H9 (cell line): ENCODE measurements around the gene CDH8. TPM values are rescaled to one million over a fixed set of nuclear protein-coding genes. Genes with fewer than 3 reads are reported as not detected.

ENCODE experiments used
- DNase-seq: peaks from one replicate; pipeline ENCODE4 v3.0.0-alpha.2; 2017
- H2AFZ ChIP-seq: one replicate; pipeline ENCODE4 v1.6.1; 2013; ENCODE audit warnings: mild to moderate bottlenecking, low read length, control low read depth, moderate library complexity
- H2AK5ac ChIP-seq: 2 replicates; pipeline ENCODE4 v1.6.1; 2013; ENCODE audit warnings: low read length, control low read depth, mixed read lengths; ENCODE audit not compliant: insufficient read length
- H2BK120ac ChIP-seq: one replicate; pipeline ENCODE4 v1.6.1; 2013; ENCODE audit warnings: low read depth, mild to moderate bottlenecking, low read length, control low read depth, inconsistent platforms; ENCODE audit not compliant: poor library complexity, severe bottlenecking
- H2BK12ac ChIP-seq: 2 replicates; pipeline ENCODE4 v1.6.1; 2013; ENCODE audit warnings: low read length, control low read depth, mixed read lengths, low read depth; ENCODE audit not compliant: insufficient read length
- H2BK15ac ChIP-seq: 2 replicates; pipeline ENCODE4 v1.6.1; 2013; ENCODE audit warnings: low read depth, low read length, control low read depth
- H2BK20ac ChIP-seq: one replicate; pipeline ENCODE4 v1.6.1; 2013; ENCODE audit warnings: low read depth, mild to moderate bottlenecking, low read length, control low read depth, inconsistent platforms; ENCODE audit not compliant: poor library complexity, severe bottlenecking
- H2BK5ac ChIP-seq: 2 replicates; pipeline ENCODE4 v1.6.1; 2013; ENCODE audit warnings: low read length, control low read depth, mixed read lengths; ENCODE audit not compliant: insufficient read length
- H3K14ac ChIP-seq: 2 replicates; pipeline ENCODE4 v1.6.1; 2013; ENCODE audit warnings: low read length, control low read depth; ENCODE audit not compliant: insufficient read depth
- H3K18ac ChIP-seq: 2 replicates; pipeline ENCODE4 v1.6.1; 2013; ENCODE audit warnings: low read depth, mild to moderate bottlenecking, mixed read lengths, low read length, control low read depth; ENCODE audit not compliant: insufficient read length
- H3K23ac ChIP-seq: 2 replicates; pipeline ENCODE4 v1.6.1; 2013; ENCODE audit warnings: low read length, control low read depth, mixed read lengths, low read depth; ENCODE audit not compliant: insufficient read length
- H3K23me2 ChIP-seq: 2 replicates; pipeline ENCODE4 v1.6.1; 2013; ENCODE audit warnings: low read depth, mild to moderate bottlenecking, mixed read lengths, low read length, control low read depth; ENCODE audit not compliant: insufficient read length, poor library complexity, severe bottlenecking
- H3K27ac ChIP-seq: 2 replicates; pipeline ENCODE4 v1.5.1; 2013; ENCODE audit warnings: low read length, control low read depth, mixed read lengths, low read depth; ENCODE audit not compliant: insufficient read length
- H3K27me3 ChIP-seq: 2 replicates; pipeline ENCODE4 v1.6.1; 2013; ENCODE audit warnings: low read length, control low read depth, inconsistent platforms; ENCODE audit not compliant: insufficient read depth
- H3K4ac ChIP-seq: 2 replicates; pipeline ENCODE4 v1.6.1; 2013; ENCODE audit warnings: low read depth, mild to moderate bottlenecking, control low read depth, inconsistent platforms, low read length, moderate library complexity
- H3K4me1 ChIP-seq: 2 replicates; pipeline ENCODE4 v1.6.1; 2013; ENCODE audit warnings: low read length, control low read depth, inconsistent platforms; ENCODE audit not compliant: insufficient read depth
- H3K4me2 ChIP-seq: 2 replicates; pipeline ENCODE4 v1.6.1; 2013; ENCODE audit warnings: low read length, control low read depth, mixed read lengths; ENCODE audit not compliant: insufficient read length, insufficient read depth
- H3K56ac ChIP-seq: 2 replicates; pipeline ENCODE4 v1.6.1; 2013; ENCODE audit warnings: low read depth, mild to moderate bottlenecking, mixed read lengths, low read length, control low read depth; ENCODE audit not compliant: insufficient read length
- H3K79me1 ChIP-seq: 2 replicates; pipeline ENCODE4 v1.6.1; 2013; ENCODE audit warnings: low read depth, mild to moderate bottlenecking, moderate library complexity, low read length, control low read depth, inconsistent platforms; ENCODE audit not compliant: insufficient read depth, poor library complexity, severe bottlenecking
- H3K79me2 ChIP-seq: 2 replicates; pipeline ENCODE4 v1.6.1; 2013; ENCODE audit warnings: low read length, control low read depth, inconsistent platforms; ENCODE audit not compliant: insufficient read depth
- H3K9ac ChIP-seq: 2 replicates; pipeline ENCODE4 v1.6.1; 2013; ENCODE audit warnings: low read length, control low read depth, mixed read lengths; ENCODE audit not compliant: insufficient read length; ENCODE audit errors: extremely low read depth
- H3K9me3 ChIP-seq: one replicate; pipeline ENCODE4 v1.6.1; 2013; ENCODE audit warnings: low read depth, low read length, inconsistent platforms; ENCODE audit not compliant: control insufficient read depth
- H3T11ph ChIP-seq: one replicate; pipeline ENCODE4 v1.6.1; 2013; ENCODE audit warnings: mild to moderate bottlenecking, low read length, control low read depth, inconsistent platforms
- H4K20me1 ChIP-seq: one replicate; pipeline ENCODE4 v1.6.1; 2013; ENCODE audit not compliant: control insufficient read depth, insufficient read length, insufficient read depth
- H4K5ac ChIP-seq: 2 replicates; pipeline ENCODE4 v1.6.1; 2013; ENCODE audit warnings: low read depth, mild to moderate bottlenecking, mixed read lengths, low read length, control low read depth; ENCODE audit not compliant: insufficient read length
- H4K8ac ChIP-seq: replicated peaks from 2 replicates; pipeline ENCODE4 v1.6.1; 2013; ENCODE audit warnings: low read length, control low read depth, mixed read lengths, low read depth; ENCODE audit not compliant: insufficient read length
- H4K91ac ChIP-seq: 2 replicates; pipeline ENCODE4 v1.6.1; 2013; ENCODE audit warnings: low read depth, mild to moderate bottlenecking, moderate library complexity, mixed read lengths, low read length, control low read depth; ENCODE audit not compliant: insufficient read length
- H3K27ac Mint-ChIP-seq, 3 experiments: 2 replicates in 2 of 3; 3 replicates in 1 of 3; pipeline ENCODE4 v1.8.0; 2020 to 2021; ENCODE audit warnings: mixed read lengths in 3 of 3, mild to moderate bottlenecking in 1 of 3, moderate library complexity in 1 of 3
- H3K27me3 Mint-ChIP-seq: 2 replicates; pipeline ENCODE4 v1.8.0; 2021; ENCODE audit warnings: low read depth, mild to moderate bottlenecking, moderate library complexity, mixed read lengths
- H3K36me3 Mint-ChIP-seq, 3 experiments: 2 replicates in 2 of 3; 3 replicates in 1 of 3; pipeline ENCODE4 v1.8.0; 2020 to 2021; ENCODE audit warnings: low read depth in 3 of 3, mixed read lengths in 3 of 3; ENCODE audit not compliant: insufficient read depth in 1 of 3
- H3K4me1 Mint-ChIP-seq, 2 experiments: 2 replicates each; pipeline ENCODE4 v1.8.0; 2020; ENCODE audit warnings: mixed read lengths in 2 of 2
- H3K4me3 Mint-ChIP-seq, 2 experiments: 2 replicates in 1 of 2; 3 replicates in 1 of 2; pipeline ENCODE4 v1.8.0; 2020 to 2021; ENCODE audit warnings: mild to moderate bottlenecking in 2 of 2, mixed read lengths in 2 of 2, moderate library complexity in 1 of 2
- H3K9me3 Mint-ChIP-seq, 2 experiments: 2 replicates in 1 of 2; 3 replicates in 1 of 2; pipeline ENCODE4 v1.8.0; 2020; ENCODE audit warnings: mild to moderate bottlenecking in 2 of 2, mixed read lengths in 2 of 2, moderate library complexity in 1 of 2
- WGBS: extraction: QIAGEN DNeasy Blood & Tissue Kit; methylation state at CpG from one replicate; pipeline ENCODE4 v1.1.7; 2013; ENCODE audit warnings: missing lambda C conversion rate, low lambda C conversion rate, mixed read lengths; ENCODE audit not compliant: insufficient read length; ENCODE audit errors: extremely low coverage; 5-methylcytosine and 5-hydroxymethylcytosine counted together
- total RNA-seq: library from RNA; stranded (reverse); gene quantifications from 2 replicates; pipeline ENCODE4 v1.2.1, GENCODE V29; 2021
- TF ChIP-seq, protein P1 (sequence below): fragments of 200-600 bp; sonication (generic); conservative IDR thresholded peaks from 3 replicates; pipeline ENCODE4 v1.8.0; 2021; ENCODE audit warnings: antibody characterized with exemption, mild to moderate bottlenecking

The CDH8 gene
- total RNA-seq, 1 experiment from 2014 or later: 12.0 TPM

DNA sequence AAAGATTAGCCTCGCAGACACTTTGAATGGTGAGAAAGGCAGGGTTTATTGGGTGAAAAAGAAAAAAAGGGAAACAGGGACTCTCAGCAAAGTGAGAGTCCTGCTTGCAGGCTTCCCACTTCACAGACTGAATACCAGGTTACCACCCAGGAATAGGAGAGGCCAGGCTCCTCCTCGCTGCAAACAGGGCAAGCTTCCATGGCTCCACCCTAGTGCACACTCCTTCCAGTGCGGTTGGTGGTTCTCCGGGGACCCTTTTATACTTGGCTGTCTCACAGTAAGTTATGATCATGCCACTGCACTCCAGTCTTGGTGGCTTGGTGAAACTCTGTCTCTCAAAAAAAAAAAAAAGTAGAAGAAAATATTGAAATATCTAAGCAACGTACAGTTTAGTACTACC is 30.5 kb upstream of the CDH8 start:
- WGBS: no CpG with 5 or more reads among the region's 5 CpGs
- H3K27ac ChIP-seq: no peak overlapping the region
- H3K27ac Mint-ChIP-seq: peak overlapping the region in 1 of 3 experiments; percentile 84; a peak in 1 of 7 replicates

More for the DNA sequence above, 30.5 kb upstream of the CDH8 start:
- Histone ChIP-seq H3K18ac (no peak overlapping the region), H2BK15ac (no peak overlapping the region), H3K4me1 (peaks cover 4% of the 10 kb centered on the region; the same call in 1 of the 2 replicates), H3K9me3 (no peaks in the 10 kb centered on the region), H3K23ac (no peak overlapping the region), H2BK20ac (no peak overlapping the region), H4K8ac (no peak overlapping the region), H3K79me1 (no peaks in the 10 kb centered on the region), H3K79me2 (no peaks in the 10 kb centered on the region), H2AK5ac (no peak overlapping the region), H3K56ac (no peak overlapping the region), H3K27me3 (no peaks in the 10 kb centered on the region), H2BK5ac (no peak overlapping the region), H3K23me2 (no peaks in the 10 kb centered on the region), H3K4ac (no peak overlapping the region), H2BK12ac (no peak overlapping the region), H3T11ph (no peak overlapping the region), H4K20me1 (no peaks in the 10 kb centered on the region), H2AFZ (no peak overlapping the region), H4K5ac (no peak overlapping the region), H3K4me2 (no peak overlapping the region), H2BK120ac (no peak overlapping the region), H4K91ac (no peak overlapping the region), H3K14ac (no peak overlapping the region), H3K9ac (no peak overlapping the region)
- Mint-ChIP-seq H3K36me3 (peaks cover 0 to 5% (median 2%) of the 10 kb centered on the region in 3 experiments; a peak in 3 of 7 replicates), H3K4me1 (peaks cover 17 to 23% of the 10 kb centered on the region in 2 experiments), H3K9me3 (peaks cover 3 to 4% of the 10 kb centered on the region in 2 experiments), H3K27me3 (no peaks in the 10 kb centered on the region), H3K4me3 (no peak overlapping the region)
- TF ChIP-seq, protein P1, sequence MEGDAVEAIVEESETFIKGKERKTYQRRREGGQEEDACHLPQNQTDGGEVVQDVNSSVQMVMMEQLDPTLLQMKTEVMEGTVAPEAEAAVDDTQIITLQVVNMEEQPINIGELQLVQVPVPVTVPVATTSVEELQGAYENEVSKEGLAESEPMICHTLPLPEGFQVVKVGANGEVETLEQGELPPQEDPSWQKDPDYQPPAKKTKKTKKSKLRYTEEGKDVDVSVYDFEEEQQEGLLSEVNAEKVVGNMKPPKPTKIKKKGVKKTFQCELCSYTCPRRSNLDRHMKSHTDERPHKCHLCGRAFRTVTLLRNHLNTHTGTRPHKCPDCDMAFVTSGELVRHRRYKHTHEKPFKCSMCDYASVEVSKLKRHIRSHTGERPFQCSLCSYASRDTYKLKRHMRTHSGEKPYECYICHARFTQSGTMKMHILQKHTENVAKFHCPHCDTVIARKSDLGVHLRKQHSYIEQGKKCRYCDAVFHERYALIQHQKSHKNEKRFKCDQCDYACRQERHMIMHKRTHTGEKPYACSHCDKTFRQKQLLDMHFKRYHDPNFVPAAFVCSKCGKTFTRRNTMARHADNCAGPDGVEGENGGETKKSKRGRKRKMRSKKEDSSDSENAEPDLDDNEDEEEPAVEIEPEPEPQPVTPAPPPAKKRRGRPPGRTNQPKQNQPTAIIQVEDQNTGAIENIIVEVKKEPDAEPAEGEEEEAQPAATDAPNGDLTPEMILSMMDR: no peak
- DNase-seq: no peak
